Measurements from ENCODE around the gene DLGAP1. TPM values are rescaled to one million over a fixed set of nuclear protein-coding genes. Genes with fewer than 3 reads are reported as not detected.

The DLGAP1 gene
- total and polyA plus RNA-seq, 2 of the 13 experiments (the other 11 are each of a cell fraction or from before 2014, with no cell fraction given): 0.01 TPM; not detected in 1

DNA sequence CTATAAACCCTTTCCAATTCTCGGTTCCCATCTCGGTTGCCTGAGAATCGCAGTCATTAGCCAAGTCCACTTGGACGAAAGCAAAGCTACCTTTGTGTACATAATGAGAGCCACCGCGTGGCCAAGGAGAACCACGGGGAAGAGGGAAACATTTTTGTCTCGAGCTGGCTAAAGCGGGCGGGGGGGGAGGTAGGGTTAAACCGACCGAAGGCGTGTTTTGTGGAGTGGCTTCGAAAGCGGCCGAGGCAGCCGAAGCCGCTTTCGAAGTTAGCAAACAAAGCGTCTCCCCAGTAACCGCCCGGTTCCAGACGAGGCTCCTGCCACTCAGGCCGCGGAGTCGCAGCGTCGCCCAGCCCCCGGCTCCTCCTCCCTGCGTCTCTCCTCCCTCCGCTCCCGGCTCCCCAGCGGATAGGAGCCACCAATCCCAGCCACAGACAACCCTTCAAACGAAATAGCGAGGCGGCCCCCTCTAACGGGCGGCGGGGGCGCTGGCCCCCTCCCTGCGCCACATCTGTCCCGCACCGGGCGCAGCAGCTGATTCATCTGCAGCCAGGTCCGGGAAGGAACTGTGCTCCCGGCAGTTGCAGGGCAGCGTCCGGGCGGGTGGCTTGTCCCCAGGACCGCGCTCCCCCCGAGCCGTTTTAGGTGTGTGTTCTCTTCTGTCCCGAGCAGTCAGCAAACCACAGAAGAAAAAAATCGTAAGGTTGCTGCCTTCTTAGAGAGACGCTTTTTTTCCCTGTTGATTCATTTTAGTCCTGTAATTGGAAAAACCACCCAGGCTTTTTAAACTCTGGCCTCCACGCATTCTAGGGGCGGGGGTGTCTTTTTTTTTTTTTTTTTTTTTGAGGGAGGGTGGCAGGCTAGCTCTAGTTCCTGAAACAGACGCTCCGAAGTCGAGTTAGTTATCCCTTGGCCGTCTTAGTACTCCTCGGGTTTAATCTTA lies 1006.9 kb downstream of the DLGAP1 start (continued):
- TF ChIP-seq, protein P1, sequence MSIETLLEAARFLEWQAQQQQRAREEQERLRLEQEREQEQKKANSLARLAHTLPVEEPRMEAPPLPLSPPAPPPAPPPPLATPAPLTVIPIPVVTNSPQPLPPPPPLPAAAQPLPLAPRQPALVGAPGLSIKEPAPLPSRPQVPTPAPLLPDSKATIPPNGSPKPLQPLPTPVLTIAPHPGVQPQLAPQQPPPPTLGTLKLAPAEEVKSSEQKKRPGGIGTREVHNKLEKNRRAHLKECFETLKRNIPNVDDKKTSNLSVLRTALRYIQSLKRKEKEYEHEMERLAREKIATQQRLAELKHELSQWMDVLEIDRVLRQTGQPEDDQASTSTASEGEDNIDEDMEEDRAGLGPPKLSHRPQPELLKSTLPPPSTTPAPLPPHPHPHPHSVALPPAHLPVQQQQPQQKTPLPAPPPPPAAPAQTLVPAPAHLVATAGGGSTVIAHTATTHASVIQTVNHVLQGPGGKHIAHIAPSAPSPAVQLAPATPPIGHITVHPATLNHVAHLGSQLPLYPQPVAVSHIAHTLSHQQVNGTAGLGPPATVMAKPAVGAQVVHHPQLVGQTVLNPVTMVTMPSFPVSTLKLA (IDR thresholded peaks at IDR 0.05): no peak
- TF ChIP-seq AGO1 (IDR thresholded peaks at IDR 0.05; ENCODE audit: low read depth, low read length, poor library complexity, severe bottlenecking) (no peak), NFKB2 (CRISPR knock-in tag; IDR thresholded peaks at IDR 0.05; ENCODE audit: borderline replicate concordance) (peak; percentile 65; the same call in 1 of the 2 replicates), EP300 (IDR thresholded peaks at IDR 0.05; ENCODE audit: low read depth in 2 of 2, low read length in 2 of 2) (peak in 1 of 2 experiments; percentile 44; a peak in 2 of 4 replicates), EP300 (CRISPR knock-in tag; IDR thresholded peaks at IDR 0.05; ENCODE audit: borderline replicate concordance) (peak; percentile 66; the same call in 1 of the 2 replicates), JUND (CRISPR knock-in tag; IDR thresholded peaks at IDR 0.05) (0 out of 2 replicates have a peak, but pooled peaks have one; percentile 14), ZSCAN29 (CRISPR knock-in tag; conservative IDR thresholded peaks at IDR 0.05) (peak; percentile 86; the same call in 1 of the 2 replicates), SNRNP70 (IDR thresholded peaks at IDR 0.05; ENCODE audit: low read depth, low read length) (no peak), ZNF337 (CRISPR knock-in tag; IDR thresholded peaks at IDR 0.05; ENCODE audit: borderline replicate concordance, low read depth) (0 out of 2 replicates have a peak, but pooled peaks have one; percentile 40), ZNF180 (CRISPR knock-in tag; IDR thresholded peaks at IDR 0.05; ENCODE audit: borderline replicate concordance, low read depth) (no peak), ZNF879 (CRISPR knock-in tag; IDR thresholded peaks at IDR 0.05) (no peak), KLF16 (CRISPR knock-in tag; IDR thresholded peaks at IDR 0.05) (peak in 1 of 2 experiments; percentile 91; a peak in 2 of 4 replicates), ONECUT2 (CRISPR knock-in tag; IDR thresholded peaks at IDR 0.05) (no peak), HOXA5 (CRISPR knock-in tag; IDR thresholded peaks at IDR 0.05) (peak; percentile 94), JUNB (CRISPR knock-in tag; IDR thresholded peaks at IDR 0.05; ENCODE audit: borderline replicate concordance) (no peak; the same call in 1 of the 2 replicates), NKX3-1 (CRISPR knock-in tag; IDR thresholded peaks at IDR 0.05) (0 out of 2 replicates have a peak, but pooled peaks have one; percentile 74), TP53 (CRISPR knock-in tag; conservative IDR thresholded peaks at IDR 0.05) (0 out of 2 replicates have a peak, but pooled peaks have one; percentile 29), HDAC2 (CRISPR knock-in tag; IDR thresholded peaks at IDR 0.05) (peak; percentile 91)
- TF ChIP-seq, protein P2, sequence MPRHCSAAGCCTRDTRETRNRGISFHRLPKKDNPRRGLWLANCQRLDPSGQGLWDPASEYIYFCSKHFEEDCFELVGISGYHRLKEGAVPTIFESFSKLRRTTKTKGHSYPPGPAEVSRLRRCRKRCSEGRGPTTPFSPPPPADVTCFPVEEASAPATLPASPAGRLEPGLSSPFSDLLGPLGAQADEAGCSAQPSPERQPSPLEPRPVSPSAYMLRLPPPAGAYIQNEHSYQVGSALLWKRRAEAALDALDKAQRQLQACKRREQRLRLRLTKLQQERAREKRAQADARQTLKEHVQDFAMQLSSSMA (CRISPR knock-in tag; IDR thresholded peaks at IDR 0.05): peak; percentile 68
- TF ChIP-seq, protein P3, sequence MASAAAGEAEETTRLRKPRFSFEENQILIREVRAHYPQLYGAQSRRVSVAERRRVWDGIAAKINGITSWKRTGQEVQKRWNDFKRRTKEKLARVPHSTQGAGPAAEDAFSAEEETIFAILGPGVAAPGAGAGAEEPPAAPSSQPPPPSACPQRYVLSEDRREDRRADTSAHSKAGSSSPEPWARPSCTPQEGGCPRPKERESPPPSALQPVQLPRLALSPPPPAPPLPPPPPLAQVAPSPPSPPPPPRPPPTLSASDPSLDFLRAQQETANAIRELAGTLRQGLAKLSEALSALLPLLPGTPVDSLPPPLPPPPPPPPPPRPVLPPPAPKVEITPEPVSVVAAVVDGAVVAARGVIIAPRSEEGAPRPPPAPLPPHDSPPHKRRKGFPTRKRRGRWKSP (CRISPR knock-in tag; IDR thresholded peaks at IDR 0.05): peak; percentile 79; the same call in 1 of the 2 replicates
- TF ChIP-seq, protein P4, sequence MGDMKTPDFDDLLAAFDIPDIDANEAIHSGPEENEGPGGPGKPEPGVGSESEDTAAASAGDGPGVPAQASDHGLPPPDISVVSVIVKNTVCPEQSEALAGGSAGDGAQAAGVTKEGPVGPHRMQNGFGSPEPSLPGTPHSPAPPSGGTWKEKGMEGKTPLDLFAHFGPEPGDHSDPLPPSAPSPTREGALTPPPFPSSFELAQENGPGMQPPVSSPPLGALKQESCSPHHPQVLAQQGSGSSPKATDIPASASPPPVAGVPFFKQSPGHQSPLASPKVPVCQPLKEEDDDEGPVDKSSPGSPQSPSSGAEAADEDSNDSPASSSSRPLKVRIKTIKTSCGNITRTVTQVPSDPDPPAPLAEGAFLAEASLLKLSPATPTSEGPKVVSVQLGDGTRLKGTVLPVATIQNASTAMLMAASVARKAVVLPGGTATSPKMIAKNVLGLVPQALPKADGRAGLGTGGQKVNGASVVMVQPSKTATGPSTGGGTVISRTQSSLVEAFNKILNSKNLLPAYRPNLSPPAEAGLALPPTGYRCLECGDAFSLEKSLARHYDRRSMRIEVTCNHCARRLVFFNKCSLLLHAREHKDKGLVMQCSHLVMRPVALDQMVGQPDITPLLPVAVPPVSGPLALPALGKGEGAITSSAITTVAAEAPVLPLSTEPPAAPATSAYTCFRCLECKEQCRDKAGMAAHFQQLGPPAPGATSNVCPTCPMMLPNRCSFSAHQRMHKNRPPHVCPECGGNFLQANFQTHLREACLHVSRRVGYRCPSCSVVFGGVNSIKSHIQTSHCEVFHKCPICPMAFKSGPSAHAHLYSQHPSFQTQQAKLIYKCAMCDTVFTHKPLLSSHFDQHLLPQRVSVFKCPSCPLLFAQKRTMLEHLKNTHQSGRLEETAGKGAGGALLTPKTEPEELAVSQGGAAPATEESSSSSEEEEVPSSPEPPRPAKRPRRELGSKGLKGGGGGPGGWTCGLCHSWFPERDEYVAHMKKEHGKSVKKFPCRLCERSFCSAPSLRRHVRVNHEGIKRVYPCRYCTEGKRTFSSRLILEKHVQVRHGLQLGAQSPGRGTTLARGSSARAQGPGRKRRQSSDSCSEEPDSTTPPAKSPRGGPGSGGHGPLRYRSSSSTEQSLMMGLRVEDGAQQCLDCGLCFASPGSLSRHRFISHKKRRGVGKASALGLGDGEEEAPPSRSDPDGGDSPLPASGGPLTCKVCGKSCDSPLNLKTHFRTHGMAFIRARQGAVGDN (CRISPR knock-in tag; IDR thresholded peaks at IDR 0.05): peak; percentile 94

All from HepG2 (cell line).